ENCODE measurements around the gene SHOX. TPM values are rescaled to one million over a fixed set of nuclear protein-coding genes. Genes with fewer than 3 reads are reported as not detected.

The SHOX gene
- total RNA-seq, 1 experiment from 2014 or later = not detected

GRCh38 chrX:701673-702072, 71.1 kb downstream of the SHOX start:
- no peaks in the 10 kb centered on the region for H4K20me1 ChIP-seq (ENCODE audit: insufficient read depth)
- POLR2A ChIA-PET (ENCODE audit: unreplicated experiment) = no interaction called here
- no peak overlapping the region for H2AFZ ChIP-seq
- H3F3A ChIP-seq (ENCODE audit: insufficient read depth, low read depth) = no peaks in the 10 kb centered on the region
- H3K36me3 ChIP-seq (ENCODE audit: low read depth) = no peaks in the 10 kb centered on the region
- no peaks in the 10 kb centered on the region for H3K79me2 ChIP-seq (ENCODE audit: low read depth)
- intact Hi-C loops (cut with micrococcal nuclease; ENCODE audit: unreplicated experiment) = no loop called here
- H3K27me3 ChIP-seq (ENCODE audit: insufficient read depth, low read depth) = no peaks in the 10 kb centered on the region
- no peak overlapping the region for H3K4me3 ChIP-seq
- H3K9me2 ChIP-seq (ENCODE audit: insufficient read depth) = no peaks in the 10 kb centered on the region
- no peak for DNase-seq
- no peak overlapping the region for H3K4me2 ChIP-seq
- no peaks in the 10 kb centered on the region for H3K4me1 ChIP-seq (replicated peaks; ENCODE audit: insufficient read depth)
- CTCF ChIA-PET = no interaction called here
- no peak overlapping the region for H3K27ac ChIP-seq
- BruUV-seq (replicated peaks) = no TSS peak
- TF ChIP-seq EZH2 (IDR thresholded peaks at IDR 0.05; ENCODE audit: low read depth) = no peak
- no peak for TF ChIP-seq CTCF (conservative IDR thresholded peaks at IDR 0.05)
- H3K9me3 ChIP-seq (ENCODE audit: insufficient read depth, low read depth) = no peaks in the 10 kb centered on the region

GRCh38 chrX:703466-703865, 72.9 kb downstream of the SHOX start:
- TF ChIP-seq EZH2 (IDR thresholded peaks at IDR 0.05; ENCODE audit: low read depth) (no peak), CTCF (conservative IDR thresholded peaks at IDR 0.05) (no peak)
- Histone ChIP-seq H3K9me2 (ENCODE audit: insufficient read depth) (no peaks in the 10 kb centered on the region), H3K4me1 (replicated peaks; ENCODE audit: insufficient read depth) (no peaks in the 10 kb centered on the region), H3K27ac (no peak overlapping the region), H3F3A (ENCODE audit: insufficient read depth, low read depth) (no peaks in the 10 kb centered on the region), H3K36me3 (ENCODE audit: low read depth) (no peaks in the 10 kb centered on the region), H4K20me1 (ENCODE audit: insufficient read depth) (no peaks in the 10 kb centered on the region), H3K79me2 (ENCODE audit: low read depth) (no peaks in the 10 kb centered on the region), H3K9me3 (ENCODE audit: insufficient read depth, low read depth) (no peaks in the 10 kb centered on the region), H2AFZ (no peak overlapping the region), H3K27me3 (ENCODE audit: insufficient read depth, low read depth) (no peaks in the 10 kb centered on the region), H3K4me2 (no peak overlapping the region), H3K4me3 (no peak overlapping the region)
- DNase-seq = no peak
- intact Hi-C loops (cut with micrococcal nuclease; ENCODE audit: unreplicated experiment) = no loop called here
- BruUV-seq (replicated peaks) = no TSS peak
- POLR2A ChIA-PET (ENCODE audit: unreplicated experiment) = no interaction called here
- CTCF ChIA-PET = no interaction called here

- TF ChIP-seq EZH2 (IDR thresholded peaks at IDR 0.05; ENCODE audit: low read depth) (no peak), CTCF (conservative IDR thresholded peaks at IDR 0.05) (no peak)
- H3K4me2 ChIP-seq = no peak overlapping the region
- intact Hi-C loops (cut with micrococcal nuclease; ENCODE audit: unreplicated experiment) = no loop called here
- no peak for DNase-seq
- no peaks in the 10 kb centered on the region for H3K79me2 ChIP-seq (ENCODE audit: low read depth)
- H2AFZ ChIP-seq = no peak overlapping the region
- no peaks in the 10 kb centered on the region for H3F3A ChIP-seq (ENCODE audit: insufficient read depth, low read depth)
- H3K36me3 ChIP-seq (ENCODE audit: low read depth) = no peaks in the 10 kb centered on the region
- no peaks in the 10 kb centered on the region for H3K9me2 ChIP-seq (ENCODE audit: insufficient read depth)
- H4K20me1 ChIP-seq (ENCODE audit: insufficient read depth) = no peaks in the 10 kb centered on the region
- ChIA-PET CTCF (no interaction called here), POLR2A (ENCODE audit: unreplicated experiment) (no interaction called here)
- H3K4me3 ChIP-seq = no peak overlapping the region
- no peak overlapping the region for H3K27ac ChIP-seq
- H3K9me3 ChIP-seq (ENCODE audit: insufficient read depth, low read depth) = no peaks in the 10 kb centered on the region
- no peaks in the 10 kb centered on the region for H3K27me3 ChIP-seq (ENCODE audit: insufficient read depth, low read depth)
- H3K4me1 ChIP-seq (replicated peaks; ENCODE audit: insufficient read depth) = no peaks in the 10 kb centered on the region
- no TSS peak for BruUV-seq (replicated peaks)
These were observed 73.3 kb downstream of the SHOX start for GRCh38 chrX:703866-704265.

Other genes starting within 250 kb of the SHOX start
- 32.5 and 39.2 TPM in 2 replicates for gene PPP2R3B, start 243.9 kb upstream of the SHOX start, total RNA-seq (2021)